Measurements from ENCODE around the gene ARFGEF3.
"Not testable (repeated sequence)": the region's sequence is repeated elsewhere in the genome, so short reads cannot be mapped to it uniquely, and the experiment has no call there.

ARFGEF3 gene

DNA sequence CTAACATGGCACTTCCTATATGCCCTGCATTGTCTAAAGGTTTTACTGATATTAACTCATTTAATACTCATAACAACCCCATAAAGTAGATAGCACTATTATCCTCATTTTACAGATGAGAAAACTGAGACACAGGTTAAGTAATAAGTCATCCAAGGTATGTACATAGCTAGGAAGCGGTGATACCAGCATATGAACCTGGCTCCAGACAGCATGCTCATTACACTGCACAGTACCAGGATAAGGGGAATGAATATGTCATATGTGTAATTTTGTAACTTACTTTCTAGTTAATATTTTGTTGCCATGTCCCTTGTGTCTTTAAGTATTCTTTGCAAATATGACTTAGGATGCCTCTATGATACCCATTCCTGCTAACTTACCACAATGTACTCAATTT lies 109.7 kb downstream of the ARFGEF3 start:
- DNase-seq (ENCODE audit: low read depth): no peak

DNA sequence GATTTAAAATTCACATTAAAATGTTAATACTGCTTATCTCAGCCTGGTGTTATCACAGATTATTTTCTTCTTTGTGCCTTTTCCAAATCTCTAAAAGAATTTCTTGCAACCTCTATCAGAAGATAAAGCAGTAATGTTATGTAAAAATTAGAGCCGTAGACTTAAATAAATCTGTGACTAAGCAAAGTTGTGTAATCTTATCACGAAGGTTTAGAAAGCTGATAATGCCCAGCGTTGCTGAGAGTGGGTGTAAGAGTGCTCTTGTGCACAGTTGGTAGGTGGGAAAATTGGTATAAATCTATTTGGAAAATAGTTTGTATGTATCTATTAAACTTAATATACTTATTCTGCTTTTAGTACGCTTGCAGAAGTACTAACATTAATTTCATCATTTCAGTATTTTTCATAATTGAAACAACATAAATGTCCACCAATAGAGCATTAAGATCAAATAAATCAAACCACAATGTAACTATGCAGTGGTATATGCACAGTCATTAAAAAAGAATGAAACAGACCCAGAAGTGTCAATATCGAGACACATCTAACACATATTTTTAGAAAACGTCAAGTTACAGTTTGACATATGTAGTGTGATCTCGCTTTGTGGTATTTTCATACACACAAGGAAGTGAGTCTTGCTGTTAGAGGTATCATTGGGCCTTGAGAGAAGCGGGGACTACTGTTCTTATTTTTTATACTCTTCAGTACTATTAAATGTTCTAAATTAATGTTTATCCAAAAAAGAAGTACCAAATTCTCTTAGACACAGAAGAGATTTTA lies 111.0 kb downstream of the ARFGEF3 start:
- DNase-seq (ENCODE audit: low read depth): no peak

DNA sequence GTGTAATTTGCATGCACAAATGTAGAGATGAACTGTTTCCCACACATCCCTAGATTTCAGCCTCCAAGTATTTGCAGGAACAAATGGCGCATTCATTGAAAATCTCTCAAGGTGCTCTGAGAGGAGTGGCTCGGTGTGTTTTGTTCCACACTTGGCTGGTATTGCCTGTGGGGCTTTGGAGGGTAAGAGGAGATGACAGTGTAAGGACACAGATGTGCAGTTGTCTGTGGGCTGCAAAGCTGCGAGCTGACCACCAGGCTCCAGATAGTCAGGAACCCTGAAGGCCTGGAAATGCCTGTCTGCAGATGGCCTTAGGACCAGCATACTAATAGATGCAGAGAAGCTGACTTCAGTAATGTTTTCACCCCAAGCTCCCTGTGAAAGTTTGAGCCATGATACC lies 114.2 kb downstream of the ARFGEF3 start:
- no peak for DNase-seq (ENCODE audit: low read depth)

DNA sequence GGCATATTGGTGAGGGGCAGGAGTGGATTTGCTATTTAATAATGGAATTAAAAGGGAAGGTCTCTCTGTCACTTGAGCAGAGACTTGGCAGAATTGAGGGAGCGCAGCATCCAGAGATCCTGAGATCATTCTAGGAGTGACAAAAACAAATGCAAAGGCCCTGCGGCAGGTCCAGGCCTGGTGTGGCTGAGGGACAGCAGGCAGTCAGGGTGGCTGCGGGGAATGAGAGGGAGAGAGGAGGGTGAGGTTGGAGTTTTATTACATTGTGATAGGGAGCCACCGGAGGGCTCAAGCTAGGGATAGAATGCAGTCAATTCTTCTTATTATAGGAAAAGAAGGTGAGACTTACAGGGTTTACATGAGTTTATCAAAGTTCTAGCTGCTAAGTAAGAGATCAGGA lies 116.1 kb downstream of the ARFGEF3 start:
- no peak for DNase-seq (ENCODE audit: low read depth)

DNA sequence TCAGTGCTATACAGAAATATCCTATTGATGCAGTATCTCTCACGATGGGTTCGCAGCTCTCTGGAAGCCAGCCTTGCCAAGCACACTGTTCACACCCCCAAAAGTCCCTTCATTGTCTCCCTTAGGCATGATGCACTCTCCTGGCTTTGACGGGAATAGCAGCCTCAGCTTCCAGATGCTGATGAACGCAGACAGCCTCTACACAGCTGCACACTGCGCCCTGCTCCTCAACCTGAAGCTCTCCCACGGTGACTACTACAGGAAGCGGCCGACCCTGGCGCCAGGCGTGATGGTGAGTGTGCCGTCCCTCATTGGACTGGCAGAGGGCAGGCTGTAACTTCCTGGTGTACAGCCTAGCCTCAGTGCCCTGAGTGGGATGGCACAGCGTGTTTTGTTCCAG lies 116.6 kb downstream of the ARFGEF3 start:
- DNase-seq (ENCODE audit: low read depth): no peak

DNA sequence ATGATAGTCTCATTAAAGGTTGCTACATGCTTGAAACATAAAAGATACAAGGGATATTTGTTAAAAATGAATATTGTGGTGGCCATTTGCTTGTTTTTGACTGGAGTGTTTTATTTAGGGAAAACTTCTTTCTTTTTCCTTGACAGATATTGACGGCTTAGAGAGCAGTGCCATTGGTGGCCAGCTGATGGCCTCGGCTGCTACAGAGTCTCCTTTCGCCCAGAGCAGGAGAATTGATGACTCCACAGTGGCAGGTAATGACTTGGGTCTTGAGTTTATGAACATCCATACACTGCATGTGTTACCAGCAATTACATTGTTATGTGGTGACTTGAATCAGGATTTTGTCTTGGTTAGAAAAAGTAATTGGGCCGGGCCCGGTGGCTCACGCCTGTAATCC lies 124.1 kb downstream of the ARFGEF3 start:
- no peak for DNase-seq (ENCODE audit: low read depth)

DNA sequence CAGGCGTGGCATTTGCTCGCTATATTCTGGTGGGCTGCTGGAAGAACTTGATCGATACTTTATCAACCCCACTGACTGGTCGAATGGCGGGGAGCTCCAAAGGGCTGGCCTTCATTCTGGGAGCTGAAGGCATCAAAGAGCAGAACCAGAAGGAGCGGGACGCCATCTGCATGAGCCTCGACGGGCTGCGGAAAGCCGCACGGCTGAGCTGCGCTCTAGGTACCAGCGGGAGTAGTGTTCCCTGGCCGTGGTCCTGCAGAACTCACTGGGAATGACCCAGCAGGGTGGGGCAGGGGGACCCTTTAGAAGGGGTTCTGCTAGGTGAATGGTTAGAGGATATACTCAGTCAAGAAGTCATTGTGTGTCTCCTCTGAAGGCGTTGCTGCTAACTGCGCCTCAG lies 125.0 kb downstream of the ARFGEF3 start:
- no peak for DNase-seq (ENCODE audit: low read depth)

DNA sequence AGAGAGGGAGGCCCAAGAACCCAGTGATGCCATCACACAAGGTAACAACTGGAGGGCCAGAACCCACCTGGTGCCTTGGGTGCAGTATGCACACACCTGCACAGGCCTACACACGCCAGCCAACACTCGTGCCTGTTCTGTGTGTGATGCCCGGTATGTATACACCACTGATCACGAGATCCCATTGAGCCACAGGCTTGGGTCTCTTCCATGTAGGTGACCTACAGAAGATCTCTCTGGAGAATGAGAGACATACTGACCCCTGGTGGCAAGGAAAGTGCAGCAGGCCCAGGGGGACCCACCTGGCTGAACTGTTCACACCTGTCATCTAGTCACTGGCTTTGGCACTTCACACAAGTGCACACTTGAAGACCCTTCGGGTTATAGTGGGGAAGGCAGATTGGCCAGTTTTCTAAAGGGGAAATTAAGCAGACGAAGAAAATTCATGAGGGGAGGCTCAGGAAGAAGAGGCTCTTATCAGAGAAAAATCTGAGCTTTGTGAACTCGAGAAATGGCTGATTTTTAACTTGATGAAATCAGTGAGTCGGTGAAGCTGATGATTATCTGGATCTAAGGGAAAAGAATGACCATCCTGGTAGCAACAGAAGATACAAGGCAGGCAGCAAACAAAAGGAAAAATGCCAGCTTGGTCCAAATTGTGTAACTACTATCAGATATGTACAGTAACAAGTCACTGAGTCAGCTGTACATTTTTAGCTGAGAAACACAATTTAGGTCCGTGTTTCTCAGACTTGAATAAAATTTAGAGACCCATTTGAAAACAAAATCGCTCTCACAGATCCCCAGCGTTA lies 125.6 kb downstream of the ARFGEF3 start:
- peak; percentile 26 for DNase-seq (ENCODE audit: low read depth)

DNA sequence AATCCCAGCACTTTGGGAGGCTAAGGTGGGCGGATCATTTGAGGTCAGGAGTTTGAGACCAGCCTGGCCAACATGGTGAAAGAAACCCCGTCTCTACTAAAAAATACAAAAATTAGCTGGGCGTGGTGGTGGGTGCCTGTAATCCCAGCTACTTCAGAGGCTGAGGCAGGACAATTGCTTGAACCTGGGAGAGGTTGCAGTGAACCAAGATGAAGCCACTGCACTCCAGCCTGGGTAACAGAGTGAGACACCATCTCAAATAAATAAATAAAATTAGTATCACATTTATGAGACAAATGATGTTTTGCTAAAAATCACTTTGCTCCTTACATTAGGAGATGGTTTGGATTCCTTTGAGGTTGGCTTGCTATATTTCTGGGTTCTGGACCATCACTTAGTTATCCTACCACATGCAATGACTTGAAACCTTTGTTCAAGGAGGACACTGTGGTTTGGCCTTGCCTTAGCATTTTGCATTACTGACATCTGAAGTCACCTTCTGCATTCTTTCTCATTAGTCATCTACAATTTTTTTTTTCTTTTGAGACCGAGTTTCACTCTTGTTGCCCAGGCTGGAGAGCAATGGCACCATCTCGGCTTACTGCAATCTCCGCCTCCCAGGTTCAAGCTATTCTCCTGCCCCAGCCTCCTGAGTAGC lies 126.8 kb downstream of the ARFGEF3 start:
- not testable (repeated sequence) for DNase-seq (ENCODE audit: low read depth)

DNA sequence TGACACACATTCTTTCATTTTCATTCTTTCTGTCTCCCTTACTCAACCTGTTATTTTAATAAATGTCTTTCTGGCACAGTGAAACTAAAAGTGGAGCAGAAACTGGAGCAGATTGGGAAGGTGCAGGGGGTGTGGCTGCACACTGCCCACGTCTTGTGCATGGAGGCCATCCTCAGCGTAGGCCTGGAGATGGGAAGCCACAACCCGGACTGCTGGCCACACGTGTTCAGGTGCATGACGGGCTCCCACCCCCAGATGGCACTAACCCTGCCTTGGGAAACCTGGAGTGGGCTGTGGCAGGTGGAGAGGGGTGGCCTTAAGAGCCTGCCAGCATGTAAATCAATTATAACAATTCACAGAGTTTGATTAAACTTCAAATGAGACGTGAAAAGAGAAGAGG lies 128.0 kb downstream of the ARFGEF3 start:
- DNase-seq (ENCODE audit: low read depth): no peak

DNA sequence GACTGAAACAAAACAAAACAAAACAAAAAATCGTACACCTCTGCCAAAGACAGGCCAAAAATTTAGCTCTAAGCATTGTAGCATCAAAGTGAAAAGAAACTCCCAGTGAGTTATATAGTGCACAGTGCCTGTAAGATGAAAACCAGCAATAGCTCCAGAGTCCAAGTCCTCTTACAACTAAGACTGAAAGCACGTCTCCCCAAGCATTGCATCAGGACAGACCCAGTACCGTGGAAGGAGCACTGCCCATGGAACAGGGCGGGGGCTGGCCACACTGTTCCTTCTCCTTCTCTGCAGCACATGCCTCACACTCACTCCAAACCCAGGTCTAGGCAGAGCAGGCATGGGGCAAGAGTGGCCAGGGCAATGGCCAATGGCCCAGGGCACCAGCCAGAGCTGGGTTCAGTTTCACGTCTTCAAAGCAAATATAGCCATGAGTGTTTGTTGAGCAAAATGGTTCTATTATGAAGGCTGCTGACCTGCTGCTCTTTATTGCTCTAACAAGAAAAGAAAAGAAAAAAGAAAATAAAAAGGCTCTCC lies 128.8 kb downstream of the ARFGEF3 start:
- DNase-seq (ENCODE audit: low read depth): no peak

DNA sequence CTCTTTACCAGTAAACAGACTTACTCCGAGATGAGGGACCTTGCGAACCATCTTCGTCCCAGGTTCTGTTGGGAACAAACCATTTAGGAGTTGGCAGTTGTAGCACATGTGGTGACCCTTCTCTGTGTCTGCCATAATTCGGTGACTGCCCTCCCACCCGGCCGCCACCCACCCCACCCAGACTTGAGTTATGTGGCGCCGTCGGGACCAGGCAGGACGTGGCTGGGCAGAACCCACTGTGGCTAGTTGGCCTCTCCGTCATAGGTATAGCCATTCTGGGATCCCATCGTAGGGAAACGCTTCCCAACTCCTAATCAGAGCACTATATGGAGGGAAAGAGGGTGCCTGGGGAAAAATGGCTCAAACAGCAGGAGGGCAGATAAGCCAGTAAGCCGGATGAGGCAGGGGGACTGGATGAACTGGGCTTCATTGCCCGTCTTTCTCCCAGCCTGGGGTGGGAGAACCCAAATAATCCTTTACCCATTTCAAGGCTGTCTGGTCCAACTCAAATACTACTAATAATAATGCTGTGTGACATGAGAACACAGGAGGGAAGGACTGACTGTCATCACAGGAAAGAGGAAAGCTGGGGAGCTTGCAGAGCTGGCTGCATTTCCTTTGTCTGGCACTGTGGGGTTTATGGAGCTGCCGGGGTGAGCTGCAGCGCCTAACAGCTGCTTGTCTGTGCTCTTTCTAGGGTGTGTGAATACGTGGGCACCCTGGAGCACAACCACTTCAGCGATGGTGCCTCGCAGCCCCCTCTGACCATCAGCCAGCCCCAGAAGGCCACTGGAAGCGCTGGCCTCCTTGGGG lies 129.5 kb downstream of the ARFGEF3 start:
- no peak for DNase-seq (ENCODE audit: low read depth)

DNA sequence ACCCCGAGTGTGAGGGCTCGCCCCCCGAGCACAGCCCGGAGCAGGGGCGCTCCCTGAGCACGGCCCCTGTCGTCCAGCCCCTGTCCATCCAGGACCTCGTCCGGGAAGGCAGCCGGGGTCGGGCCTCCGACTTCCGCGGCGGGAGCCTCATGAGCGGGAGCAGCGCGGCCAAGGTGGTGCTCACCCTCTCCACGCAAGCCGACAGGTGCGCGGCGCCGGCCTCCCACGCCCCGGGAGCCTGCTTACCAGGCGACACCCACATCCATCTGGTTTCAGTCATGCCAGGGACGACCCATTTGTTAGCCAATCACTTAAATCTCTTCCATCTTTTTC lies 130.1 kb downstream of the ARFGEF3 start:
- DNase-seq (ENCODE audit: low read depth): no peak

DNA sequence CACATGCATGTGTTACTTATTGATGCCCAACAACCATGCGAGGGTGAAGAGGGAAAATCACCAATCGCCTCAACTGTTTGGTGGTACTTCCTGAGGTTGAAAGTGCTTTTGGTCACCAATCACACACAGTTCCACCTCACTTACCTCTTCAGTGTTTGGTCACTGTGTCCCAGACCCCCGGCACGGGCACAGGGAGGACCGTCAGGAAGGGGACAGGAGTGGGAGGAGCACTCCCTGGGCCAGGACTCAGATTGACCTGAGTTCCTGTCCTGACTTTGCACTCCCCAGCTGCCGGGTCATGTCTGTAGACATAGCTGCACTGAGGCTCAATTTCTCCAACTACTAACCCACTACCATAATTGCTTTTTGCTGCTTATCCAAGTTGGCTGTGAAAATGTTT lies 130.7 kb downstream of the ARFGEF3 start:
- no peak for DNase-seq (ENCODE audit: low read depth)

DNA sequence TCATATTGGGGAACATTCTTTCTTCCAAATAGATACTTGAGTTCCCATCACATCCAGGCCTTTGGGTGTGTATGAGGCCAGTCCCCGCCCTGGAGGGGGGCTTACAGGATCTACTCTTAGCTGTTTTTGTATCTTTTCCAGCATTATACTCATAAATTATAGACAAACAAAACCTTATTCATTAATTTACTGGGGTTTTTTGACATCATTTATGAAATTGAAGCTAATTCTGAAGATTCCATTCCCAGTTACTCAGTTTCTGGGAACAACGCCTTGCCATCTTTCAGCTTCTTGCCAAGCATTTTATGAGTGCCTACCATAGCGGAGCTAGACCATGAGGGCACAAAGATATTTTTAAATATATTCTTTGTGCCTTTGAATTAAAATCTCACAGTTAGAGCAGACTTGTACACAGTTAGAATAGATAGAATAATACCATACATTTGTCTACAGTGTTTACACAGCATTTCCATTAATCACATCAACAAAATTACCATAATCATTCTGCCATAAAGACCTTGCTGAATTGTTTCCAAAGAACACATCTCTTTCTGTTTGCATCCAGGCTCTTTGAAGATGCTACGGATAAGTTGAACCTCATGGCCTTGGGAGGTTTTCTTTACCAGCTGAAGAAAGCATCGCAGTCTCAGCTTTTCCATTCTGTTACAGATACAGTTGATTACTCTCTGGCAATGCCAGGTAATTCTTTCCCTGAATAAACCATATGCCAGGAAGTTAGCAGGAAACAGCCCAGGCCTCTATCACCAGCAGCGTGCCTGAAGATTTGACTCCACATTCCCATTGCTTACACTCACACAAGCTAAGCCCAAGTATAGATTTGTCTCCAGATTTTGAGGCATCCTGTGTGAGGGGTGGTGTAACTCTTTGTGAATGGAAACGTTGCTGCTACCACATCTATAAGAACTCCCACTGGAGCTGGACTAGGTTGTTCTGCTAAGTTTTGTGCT lies 132.0 kb downstream of the ARFGEF3 start:
- no peak for DNase-seq (ENCODE audit: low read depth)

DNA sequence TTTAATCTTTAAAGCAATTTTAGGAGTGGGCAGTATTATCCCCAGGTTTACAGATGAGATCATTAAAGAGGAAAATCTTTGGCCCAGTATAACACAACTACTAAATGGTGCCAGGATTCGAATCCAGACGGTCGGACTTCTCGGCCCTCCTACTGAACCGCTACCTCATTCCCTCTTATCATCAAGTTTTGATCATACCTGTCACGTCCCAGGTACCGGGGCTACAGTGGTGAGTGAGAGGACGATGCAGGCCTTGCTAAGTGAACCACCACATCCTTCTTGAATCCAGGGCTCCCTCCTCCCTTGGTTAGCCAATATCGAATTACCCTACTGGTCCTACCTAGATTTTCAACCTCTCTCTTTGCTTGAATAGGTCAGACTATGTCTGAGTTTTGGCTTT lies 134.6 kb downstream of the ARFGEF3 start:
- no peak for DNase-seq (ENCODE audit: low read depth)

DNA sequence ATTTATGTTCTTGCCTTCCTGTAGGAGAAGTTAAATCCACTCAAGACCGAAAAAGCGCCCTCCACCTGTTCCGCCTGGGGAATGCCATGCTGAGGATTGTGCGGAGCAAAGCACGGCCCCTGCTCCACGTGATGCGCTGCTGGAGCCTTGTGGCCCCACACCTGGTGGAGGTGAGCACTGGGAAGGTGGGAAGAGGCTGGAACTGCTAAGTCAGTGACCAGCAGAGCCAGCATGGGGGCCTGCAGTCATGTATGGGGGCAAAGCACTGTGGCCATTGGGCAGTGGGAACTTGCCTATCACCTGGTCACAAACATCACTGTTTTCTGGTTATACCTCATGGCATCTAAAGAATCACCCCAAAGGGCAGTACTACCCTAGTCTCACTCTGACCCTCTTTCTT lies 135.0 kb downstream of the ARFGEF3 start:
- DNase-seq (ENCODE audit: low read depth): no peak

DNA sequence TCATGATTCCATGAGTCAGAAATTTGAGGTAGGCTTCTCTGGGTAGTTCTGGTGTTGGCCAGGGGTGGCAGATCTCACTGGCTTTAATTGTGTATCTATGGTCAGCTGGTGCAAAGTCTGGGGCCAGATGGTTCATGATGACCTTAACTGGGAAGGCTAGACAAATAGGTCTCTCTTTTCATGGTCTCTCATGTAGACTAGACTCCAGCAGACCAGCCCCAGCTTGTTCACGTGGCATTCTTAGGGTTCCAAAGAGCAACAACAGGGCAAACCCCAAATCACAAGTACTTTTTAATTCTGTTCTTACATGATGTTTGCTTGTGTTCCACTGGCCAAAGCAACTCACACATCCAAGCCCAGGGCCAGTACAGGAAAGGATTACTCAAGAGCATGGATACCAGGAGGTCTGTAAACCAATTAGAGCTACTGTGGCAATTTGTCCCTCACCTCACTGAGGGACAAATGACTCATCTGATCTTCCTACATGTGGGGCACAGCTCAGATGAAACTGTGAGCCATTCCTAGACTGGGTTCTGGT lies 136.1 kb downstream of the ARFGEF3 start:
- no peak for DNase-seq (ENCODE audit: low read depth)

DNA sequence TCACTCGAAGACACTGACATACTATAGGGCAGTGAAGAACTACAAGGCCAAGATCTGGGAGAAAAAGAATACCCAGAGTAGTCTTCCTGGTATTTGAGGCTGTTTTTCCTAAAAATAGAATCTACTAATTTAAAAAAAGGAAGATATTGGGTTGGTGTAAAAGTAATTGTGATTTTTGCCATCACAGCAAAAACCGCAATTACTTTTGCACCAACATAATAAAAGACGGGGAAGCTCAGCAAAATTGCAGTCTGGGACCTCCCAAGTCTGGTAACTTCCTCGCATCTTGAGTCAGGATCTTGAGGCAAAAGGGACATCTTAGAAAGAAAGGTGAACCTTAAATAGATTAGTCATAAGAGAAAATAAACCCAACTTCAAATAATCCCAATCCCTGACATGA lies 138.7 kb downstream of the ARFGEF3 start:
- no peak for DNase-seq (ENCODE audit: low read depth)

DNA sequence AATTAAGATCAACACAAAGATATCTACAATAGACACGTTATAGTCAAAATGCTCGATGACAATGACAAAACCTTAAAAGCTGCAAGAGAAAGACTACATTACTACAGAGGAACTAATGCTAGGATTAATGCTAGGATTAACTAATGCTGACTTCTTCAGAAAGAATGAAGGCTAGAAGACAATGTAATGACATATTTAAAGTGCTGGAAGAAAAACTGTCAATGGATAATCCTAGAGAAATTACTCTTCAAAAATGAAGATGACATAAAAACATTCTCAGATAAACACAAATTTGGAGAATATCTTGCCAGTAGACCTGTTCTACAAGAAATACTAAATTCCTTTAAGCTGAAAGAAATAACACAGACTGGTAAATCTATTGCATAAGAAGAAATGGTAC lies 140.8 kb downstream of the ARFGEF3 start:
- no peak for DNase-seq (ENCODE audit: low read depth)

DNA sequence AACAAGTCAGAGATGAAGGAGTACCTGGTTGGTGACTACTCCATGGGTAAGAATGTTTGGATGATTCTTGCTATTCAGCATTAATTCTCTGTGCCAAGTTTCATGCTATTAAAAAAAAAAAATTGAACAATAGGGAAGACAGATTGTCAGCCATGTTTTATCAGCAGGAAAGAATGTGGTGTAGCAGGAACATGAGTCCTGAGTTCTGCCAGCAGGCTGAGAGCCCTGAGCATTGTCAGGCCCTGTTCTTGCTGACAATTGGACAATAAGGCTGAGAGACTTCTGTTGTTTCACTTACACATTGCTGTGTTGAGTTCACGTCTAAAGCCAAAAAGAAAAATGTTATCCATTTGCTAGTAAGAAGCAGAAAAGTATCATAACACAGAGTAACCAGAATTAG lies 145.6 kb downstream of the ARFGEF3 start:
- no peak for DNase-seq (ENCODE audit: low read depth)
